Thyroid gland (tissue), 4 donors: ENCODE results near the gene CCDC196.

Experiments used
- POLR2A ChIP-seq, 2 donors: fragments of 450-650 bp; IDR thresholded peaks; one replicate each; pipeline ENCODE4 v1.6.1; 2017; ENCODE audit warnings: antibody characterized with exemption in 2 of 2, mild to moderate bottlenecking in 2 of 2, moderate library complexity in 1 of 2
- TF ChIP-seq, protein P1 (sequence below), 6 experiments: fragments of 200-600 bp in 3 of 6; fragments of 450-650 bp in 3 of 6; sonication (generic) in 3 of 6; IDR thresholded peaks; one replicate each; pipeline ENCODE4 v1.5.1; 2016 to 2019; ENCODE audit warnings: antibody characterized with exemption in 6 of 6, mild to moderate bottlenecking in 2 of 6, inconsistent platforms in 1 of 6, moderate library complexity in 1 of 6

GRCh38 chr14:66495218-66496098 is 9.3 kb downstream of the CCDC196 start:
- TF ChIP-seq, protein P1, sequence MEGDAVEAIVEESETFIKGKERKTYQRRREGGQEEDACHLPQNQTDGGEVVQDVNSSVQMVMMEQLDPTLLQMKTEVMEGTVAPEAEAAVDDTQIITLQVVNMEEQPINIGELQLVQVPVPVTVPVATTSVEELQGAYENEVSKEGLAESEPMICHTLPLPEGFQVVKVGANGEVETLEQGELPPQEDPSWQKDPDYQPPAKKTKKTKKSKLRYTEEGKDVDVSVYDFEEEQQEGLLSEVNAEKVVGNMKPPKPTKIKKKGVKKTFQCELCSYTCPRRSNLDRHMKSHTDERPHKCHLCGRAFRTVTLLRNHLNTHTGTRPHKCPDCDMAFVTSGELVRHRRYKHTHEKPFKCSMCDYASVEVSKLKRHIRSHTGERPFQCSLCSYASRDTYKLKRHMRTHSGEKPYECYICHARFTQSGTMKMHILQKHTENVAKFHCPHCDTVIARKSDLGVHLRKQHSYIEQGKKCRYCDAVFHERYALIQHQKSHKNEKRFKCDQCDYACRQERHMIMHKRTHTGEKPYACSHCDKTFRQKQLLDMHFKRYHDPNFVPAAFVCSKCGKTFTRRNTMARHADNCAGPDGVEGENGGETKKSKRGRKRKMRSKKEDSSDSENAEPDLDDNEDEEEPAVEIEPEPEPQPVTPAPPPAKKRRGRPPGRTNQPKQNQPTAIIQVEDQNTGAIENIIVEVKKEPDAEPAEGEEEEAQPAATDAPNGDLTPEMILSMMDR (IDR thresholded peaks at IDR 0.05) = peak; percentile 54 to 79 (median 75)
- no peak for TF ChIP-seq POLR2A (IDR thresholded peaks at IDR 0.05)
